ENCODE results near the gene MORC1.
A peak's percentile ranks its signal among the peaks of the same experiment; 100 is the strongest.

DNA sequence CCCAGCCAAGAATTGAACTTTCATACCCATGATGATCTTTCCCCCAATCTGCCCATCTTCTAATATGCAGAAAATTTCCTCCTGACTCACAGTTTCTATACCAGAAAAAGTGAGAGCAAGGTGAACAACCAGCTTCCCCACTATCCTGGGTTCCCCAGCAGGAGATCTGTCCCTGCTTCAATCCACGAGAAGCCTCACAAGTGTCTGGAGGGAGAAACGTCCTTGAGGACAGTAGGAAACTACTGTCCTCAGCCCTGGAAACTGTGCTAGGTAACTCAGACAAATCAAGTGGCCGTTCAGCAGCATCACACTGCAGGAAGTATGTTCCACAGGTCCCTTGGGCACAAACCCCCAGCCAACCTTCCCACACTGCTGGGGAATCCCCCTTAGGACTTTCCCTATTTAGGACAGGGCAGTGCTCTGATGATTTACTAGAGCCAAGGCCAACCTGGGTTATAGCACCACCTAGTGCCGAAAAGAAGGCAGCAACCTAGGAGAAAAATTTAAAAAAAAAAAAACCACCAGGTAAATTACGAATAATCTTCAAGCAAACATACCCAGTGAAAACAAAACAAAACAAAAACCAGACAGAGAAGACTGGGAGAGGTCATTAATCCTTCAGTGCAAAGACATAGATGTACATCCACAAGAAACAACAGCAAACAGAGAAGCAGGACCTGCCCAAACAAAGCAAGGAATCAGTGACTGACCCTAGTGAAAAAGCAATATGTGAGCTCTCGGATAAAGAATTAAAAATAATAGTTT is 36.0 kb downstream of the MORC1 start:
- TF ChIP-seq, protein P1, sequence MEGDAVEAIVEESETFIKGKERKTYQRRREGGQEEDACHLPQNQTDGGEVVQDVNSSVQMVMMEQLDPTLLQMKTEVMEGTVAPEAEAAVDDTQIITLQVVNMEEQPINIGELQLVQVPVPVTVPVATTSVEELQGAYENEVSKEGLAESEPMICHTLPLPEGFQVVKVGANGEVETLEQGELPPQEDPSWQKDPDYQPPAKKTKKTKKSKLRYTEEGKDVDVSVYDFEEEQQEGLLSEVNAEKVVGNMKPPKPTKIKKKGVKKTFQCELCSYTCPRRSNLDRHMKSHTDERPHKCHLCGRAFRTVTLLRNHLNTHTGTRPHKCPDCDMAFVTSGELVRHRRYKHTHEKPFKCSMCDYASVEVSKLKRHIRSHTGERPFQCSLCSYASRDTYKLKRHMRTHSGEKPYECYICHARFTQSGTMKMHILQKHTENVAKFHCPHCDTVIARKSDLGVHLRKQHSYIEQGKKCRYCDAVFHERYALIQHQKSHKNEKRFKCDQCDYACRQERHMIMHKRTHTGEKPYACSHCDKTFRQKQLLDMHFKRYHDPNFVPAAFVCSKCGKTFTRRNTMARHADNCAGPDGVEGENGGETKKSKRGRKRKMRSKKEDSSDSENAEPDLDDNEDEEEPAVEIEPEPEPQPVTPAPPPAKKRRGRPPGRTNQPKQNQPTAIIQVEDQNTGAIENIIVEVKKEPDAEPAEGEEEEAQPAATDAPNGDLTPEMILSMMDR (optimal IDR thresholded peaks at IDR 0.05 in 1 of 3, IDR thresholded peaks at IDR 0.05 in 1 of 3, conservative IDR thresholded peaks at IDR 0.05 in 1 of 3; ENCODE audit: extremely low read depth in 1 of 3, insufficient read depth in 2 of 3, low read length in 3 of 3) = peak; percentile 53 to 76 (median 58)
- no peak for TF ChIP-seq EZH2 (IDR thresholded peaks at IDR 0.05; ENCODE audit: low read length)
